NCI-H82 treated with DMSO at 0.1 percent for 48 hours (cell line): ENCODE results near the gene PRRT3.
A peak's percentile ranks its signal among the peaks of the same experiment; 100 is the strongest.
"Not testable (repeated sequence)": the region's sequence is repeated elsewhere in the genome, so short reads cannot be mapped to it uniquely, and the experiment has no call there.

Source experiments
- DNase-seq: peaks from one replicate; lab custom pipeline; 2025; ENCODE audit not compliant: unreplicated experiment; lab: John Stamatoyannopoulos, UW

PRRT3 gene

GRCh38 chr3:9947025-9947995, 4.9 kb downstream of the PRRT3 start:
- peak; percentile 26 for DNase-seq

- peak; percentile 67 for DNase-seq
Measured at GRCh38 chr3:9946112-9947024, 5.8 kb downstream of the PRRT3 start.

GRCh38 chr3:9945358-9945757, 6.8 kb downstream of the PRRT3 start:
- no peak for DNase-seq

- no peak for DNase-seq
Measured at GRCh38 chr3:9944271-9944670, 7.9 kb downstream of the PRRT3 start.

- DNase-seq = no peak
Measured at GRCh38 chr3:9942934-9943690, 9.1 kb downstream of the PRRT3 start.

- no peak for DNase-seq
Measured at GRCh38 chr3:9942164-9942563, 10.0 kb downstream of the PRRT3 start.

GRCh38 chr3:9940746-9941145, 11.5 kb downstream of the PRRT3 start:
- DNase-seq = no peak

GRCh38 chr3:9939906-9940305, 12.3 kb downstream of the PRRT3 start:
- not testable (repeated sequence) for DNase-seq

- no peak for DNase-seq
Measured at GRCh38 chr3:9938966-9939365, 13.2 kb downstream of the PRRT3 start.

GRCh38 chr3:9937486-9938238, 14.5 kb downstream of the PRRT3 start:
- DNase-seq = no peak

GRCh38 chr3:9935966-9936510, 16.2 kb downstream of the PRRT3 start:
- no peak for DNase-seq

- DNase-seq = no peak
Measured at GRCh38 chr3:9934993-9935392, 17.2 kb downstream of the PRRT3 start.

- DNase-seq = no peak
Measured at GRCh38 chr3:9934235-9934621, 18.0 kb downstream of the PRRT3 start.

- DNase-seq = peak; percentile 80
Measured at GRCh38 chr3:9933561-9934234, 18.5 kb downstream of the PRRT3 start, which contains the start of gene CRELD1. CRELD1 (plus strand) TSS chr3:9933834; CDS start chr3:9934439, 605 bp downstream.

GRCh38 chr3:9932843-9933560, 19.2 kb downstream of the PRRT3 start:
- DNase-seq = peak; percentile 41

GRCh38 chr3:9932535-9932842, 19.7 kb downstream of the PRRT3 start:
- DNase-seq = no peak

GRCh38 chr3:9930804-9931418, 21.3 kb downstream of the PRRT3 start:
- DNase-seq = no peak

- DNase-seq = no peak
Measured at GRCh38 chr3:9928158-9928557, 24.1 kb downstream of the PRRT3 start.
